ENCODE measurements around the gene BCL11B.

The BCL11B gene

GRCh38 chr14:99284254-99285004 is 12.4 kb upstream of the BCL11B start:
- Histone ChIP-seq H3K4me1 (ENCODE audit: control insufficient read depth, insufficient read depth, low read length) (no peaks in the 10 kb centered on the region), H3K9me3 (ENCODE audit: control insufficient read depth in 2 of 2, low read length in 2 of 2) (no peaks in the 10 kb centered on the region), H3K4me3 (ENCODE audit: low read length in 2 of 2) (no peak overlapping the region), H3K36me3 (ENCODE audit: control insufficient read depth in 2 of 2, insufficient read depth in 2 of 2, low read length in 2 of 2) (no peaks in the 10 kb centered on the region), H3K27me3 (ENCODE audit: control insufficient read depth in 1 of 2, insufficient read depth in 2 of 2, low read length in 2 of 2) (peaks cover 13 to 21% of the 10 kb centered on the region in 2 donors), H3K27ac (ENCODE audit: low read length) (no peak overlapping the region), H3K9ac (ENCODE audit: low read length in 2 of 2) (no peak overlapping the region)

- H3K36me3 ChIP-seq (ENCODE audit: control insufficient read depth in 2 of 2, insufficient read depth in 2 of 2, low read length in 2 of 2), result no peaks in the 10 kb centered on the region
- H3K4me1 ChIP-seq (ENCODE audit: control insufficient read depth, insufficient read depth, low read length), result no peaks in the 10 kb centered on the region
- H3K27ac ChIP-seq (ENCODE audit: low read length), result no peak overlapping the region
- no peaks in the 10 kb centered on the region for H3K9me3 ChIP-seq (ENCODE audit: control insufficient read depth in 2 of 2, low read length in 2 of 2)
- no peak overlapping the region for H3K9ac ChIP-seq (ENCODE audit: low read length in 2 of 2)
- no peak overlapping the region for H3K4me3 ChIP-seq (ENCODE audit: low read length in 2 of 2)
- H3K27me3 ChIP-seq (ENCODE audit: control insufficient read depth in 1 of 2, insufficient read depth in 2 of 2, low read length in 2 of 2), result peaks cover 18 to 26% of the 10 kb centered on the region in 2 donors
Observed at GRCh38 chr14:99282261-99283050, 10.5 kb upstream of the BCL11B start.

GRCh38 chr14:99281396-99281795 is 9.4 kb upstream of the BCL11B start:
- H3K27ac ChIP-seq (ENCODE audit: low read length), result no peak overlapping the region

GRCh38 chr14:99280852-99281251 is 8.9 kb upstream of the BCL11B start:
- H3K4me1 ChIP-seq (ENCODE audit: control insufficient read depth, insufficient read depth, low read length), result no peaks in the 10 kb centered on the region
- H3K36me3 ChIP-seq (ENCODE audit: control insufficient read depth in 2 of 2, insufficient read depth in 2 of 2, low read length in 2 of 2), result no peaks in the 10 kb centered on the region
- H3K4me3 ChIP-seq (ENCODE audit: low read length in 2 of 2), result no peak overlapping the region
- H3K27ac ChIP-seq (ENCODE audit: low read length), result no peak overlapping the region
- H3K9ac ChIP-seq (ENCODE audit: low read length in 2 of 2), result no peak overlapping the region
- H3K27me3 ChIP-seq (ENCODE audit: control insufficient read depth in 1 of 2, insufficient read depth in 2 of 2, low read length in 2 of 2), result peaks cover 24 to 32% of the 10 kb centered on the region in 2 donors
- H3K9me3 ChIP-seq (ENCODE audit: control insufficient read depth in 2 of 2, low read length in 2 of 2), result no peaks in the 10 kb centered on the region

More at GRCh38 chr14:99281396-99281795, 9.4 kb upstream of the BCL11B start:
- H3K36me3 ChIP-seq (ENCODE audit: control insufficient read depth in 2 of 2, insufficient read depth in 2 of 2, low read length in 2 of 2), result no peaks in the 10 kb centered on the region
- no peaks in the 10 kb centered on the region for H3K4me1 ChIP-seq (ENCODE audit: control insufficient read depth, insufficient read depth, low read length)
- H3K9me3 ChIP-seq (ENCODE audit: control insufficient read depth in 2 of 2, low read length in 2 of 2), result no peaks in the 10 kb centered on the region
- H3K27me3 ChIP-seq (ENCODE audit: control insufficient read depth in 1 of 2, insufficient read depth in 2 of 2, low read length in 2 of 2), result peaks cover 23 to 31% of the 10 kb centered on the region in 2 donors
- no peak overlapping the region for H3K4me3 ChIP-seq (ENCODE audit: low read length in 2 of 2)
- H3K9ac ChIP-seq (ENCODE audit: low read length in 2 of 2), result no peak overlapping the region

- H3K4me3 ChIP-seq (ENCODE audit: low read length in 2 of 2), result no peak overlapping the region
Observed at GRCh38 chr14:99280066-99280731, 8.2 kb upstream of the BCL11B start.

GRCh38 chr14:99278836-99279235 is 6.8 kb upstream of the BCL11B start:
- Histone ChIP-seq H3K4me3 (ENCODE audit: low read length in 2 of 2) (no peak overlapping the region), H3K9ac (ENCODE audit: low read length in 2 of 2) (no peak overlapping the region), H3K27me3 (ENCODE audit: control insufficient read depth in 1 of 2, insufficient read depth in 2 of 2, low read length in 2 of 2) (peaks cover 34 to 36% of the 10 kb centered on the region in 2 donors), H3K9me3 (ENCODE audit: control insufficient read depth in 2 of 2, low read length in 2 of 2) (no peaks in the 10 kb centered on the region), H3K4me1 (ENCODE audit: control insufficient read depth, insufficient read depth, low read length) (peaks cover 12% of the 10 kb centered on the region), H3K27ac (ENCODE audit: low read length) (no peak overlapping the region), H3K36me3 (ENCODE audit: control insufficient read depth in 2 of 2, insufficient read depth in 2 of 2, low read length in 2 of 2) (no peaks in the 10 kb centered on the region)

More at GRCh38 chr14:99280066-99280731, 8.2 kb upstream of the BCL11B start:
- Histone ChIP-seq H3K27ac (ENCODE audit: low read length) (no peak overlapping the region), H3K27me3 (ENCODE audit: control insufficient read depth in 1 of 2, insufficient read depth in 2 of 2, low read length in 2 of 2) (peaks cover 23 to 32% of the 10 kb centered on the region in 2 donors), H3K36me3 (ENCODE audit: control insufficient read depth in 2 of 2, insufficient read depth in 2 of 2, low read length in 2 of 2) (no peaks in the 10 kb centered on the region), H3K4me1 (ENCODE audit: control insufficient read depth, insufficient read depth, low read length) (no peaks in the 10 kb centered on the region), H3K9me3 (ENCODE audit: control insufficient read depth in 2 of 2, low read length in 2 of 2) (no peaks in the 10 kb centered on the region), H3K9ac (ENCODE audit: low read length in 2 of 2) (no peak overlapping the region)

GRCh38 chr14:99277530-99277929 is 5.5 kb upstream of the BCL11B start:
- Histone ChIP-seq H3K4me1 (ENCODE audit: control insufficient read depth, insufficient read depth, low read length) (peaks cover 25% of the 10 kb centered on the region), H3K4me3 (ENCODE audit: low read length in 2 of 2) (no peak overlapping the region), H3K9ac (ENCODE audit: low read length in 2 of 2) (no peak overlapping the region), H3K36me3 (ENCODE audit: control insufficient read depth in 2 of 2, insufficient read depth in 2 of 2, low read length in 2 of 2) (no peaks in the 10 kb centered on the region), H3K27ac (ENCODE audit: low read length) (no peak overlapping the region), H3K27me3 (ENCODE audit: control insufficient read depth in 1 of 2, insufficient read depth in 2 of 2, low read length in 2 of 2) (peaks cover 45 to 47% of the 10 kb centered on the region in 2 donors), H3K9me3 (ENCODE audit: control insufficient read depth in 2 of 2, low read length in 2 of 2) (no peaks in the 10 kb centered on the region)

- H3K36me3 ChIP-seq (ENCODE audit: control insufficient read depth in 2 of 2, insufficient read depth in 2 of 2, low read length in 2 of 2), result no peaks in the 10 kb centered on the region
- peaks cover 33% of the 10 kb centered on the region for H3K4me1 ChIP-seq (ENCODE audit: control insufficient read depth, insufficient read depth, low read length)
- H3K27ac ChIP-seq (ENCODE audit: low read length), result no peak overlapping the region
- no peaks in the 10 kb centered on the region for H3K9me3 ChIP-seq (ENCODE audit: control insufficient read depth in 2 of 2, low read length in 2 of 2)
- H3K9ac ChIP-seq (ENCODE audit: low read length in 2 of 2), result no peak overlapping the region
- no peak overlapping the region for H3K4me3 ChIP-seq (ENCODE audit: low read length in 2 of 2)
- peaks cover 52 to 57% of the 10 kb centered on the region in 2 donors for H3K27me3 ChIP-seq (ENCODE audit: control insufficient read depth in 1 of 2, insufficient read depth in 2 of 2, low read length in 2 of 2)
Observed at GRCh38 chr14:99276482-99276881, 4.5 kb upstream of the BCL11B start.

GRCh38 chr14:99275222-99275584 is 3.2 kb upstream of the BCL11B start:
- Histone ChIP-seq H3K27ac (ENCODE audit: low read length) (no peak overlapping the region), H3K4me1 (ENCODE audit: control insufficient read depth, insufficient read depth, low read length) (peaks cover 39% of the 10 kb centered on the region), H3K27me3 (ENCODE audit: control insufficient read depth in 1 of 2, insufficient read depth in 2 of 2, low read length in 2 of 2) (peaks cover 48 to 65% of the 10 kb centered on the region in 2 donors)

GRCh38 chr14:99274346-99275221 is 2.6 kb upstream of the BCL11B start:
- peaks cover 43 to 66% of the 10 kb centered on the region in 2 donors for H3K27me3 ChIP-seq (ENCODE audit: control insufficient read depth in 1 of 2, insufficient read depth in 2 of 2, low read length in 2 of 2)
- H3K4me1 ChIP-seq (ENCODE audit: control insufficient read depth, insufficient read depth, low read length), result peaks cover 44% of the 10 kb centered on the region
- no peaks in the 10 kb centered on the region for H3K9me3 ChIP-seq (ENCODE audit: control insufficient read depth in 2 of 2, low read length in 2 of 2)
- no peaks in the 10 kb centered on the region for H3K36me3 ChIP-seq (ENCODE audit: control insufficient read depth in 2 of 2, insufficient read depth in 2 of 2, low read length in 2 of 2)
- H3K4me3 ChIP-seq (ENCODE audit: low read length in 2 of 2), result peak overlapping the region; percentile 35 to 44
- no peak overlapping the region for H3K9ac ChIP-seq (ENCODE audit: low read length in 2 of 2)
- H3K27ac ChIP-seq (ENCODE audit: low read length), result no peak overlapping the region

More at GRCh38 chr14:99275222-99275584, 3.2 kb upstream of the BCL11B start:
- Histone ChIP-seq H3K36me3 (ENCODE audit: control insufficient read depth in 2 of 2, insufficient read depth in 2 of 2, low read length in 2 of 2) (no peaks in the 10 kb centered on the region), H3K9me3 (ENCODE audit: control insufficient read depth in 2 of 2, low read length in 2 of 2) (no peaks in the 10 kb centered on the region), H3K4me3 (ENCODE audit: low read length in 2 of 2) (no peak overlapping the region), H3K9ac (ENCODE audit: low read length in 2 of 2) (no peak overlapping the region)

All from stomach smooth muscle (tissue), 2 donors.